ENCODE data around the gene OLA1. TPM values are rescaled to one million over a fixed set of nuclear protein-coding genes. Genes with fewer than 3 reads are reported as not detected.
A peak's percentile ranks its signal among the peaks of the same experiment; 100 is the strongest.

The OLA1 gene
- total RNA-seq, 1 experiment from 2014 or later = 109 TPM

GRCh38 chr2:174157053-174157452, 91.3 kb downstream of the OLA1 start (continued):
- TF ChIP-seq E2F1 (CRISPR knock-in tag; IDR thresholded peaks at IDR 0.05) (no peak), USF2 (CRISPR knock-in tag; IDR thresholded peaks at IDR 0.05) (no peak), ZNF138 (CRISPR knock-in tag; conservative IDR thresholded peaks at IDR 0.05) (no peak)
- TF ChIP-seq, protein P1, sequence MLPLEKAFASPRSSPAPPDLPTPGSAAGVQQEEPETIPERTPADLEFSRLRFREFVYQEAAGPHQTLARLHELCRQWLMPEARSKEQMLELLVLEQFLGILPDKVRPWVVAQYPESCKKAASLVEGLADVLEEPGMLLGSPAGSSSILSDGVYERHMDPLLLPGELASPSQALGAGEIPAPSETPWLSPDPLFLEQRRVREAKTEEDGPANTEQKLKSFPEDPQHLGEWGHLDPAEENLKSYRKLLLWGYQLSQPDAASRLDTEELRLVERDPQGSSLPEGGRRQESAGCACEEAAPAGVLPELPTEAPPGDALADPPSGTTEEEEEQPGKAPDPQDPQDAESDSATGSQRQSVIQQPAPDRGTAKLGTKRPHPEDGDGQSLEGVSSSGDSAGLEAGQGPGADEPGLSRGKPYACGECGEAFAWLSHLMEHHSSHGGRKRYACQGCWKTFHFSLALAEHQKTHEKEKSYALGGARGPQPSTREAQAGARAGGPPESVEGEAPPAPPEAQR (CRISPR knock-in tag; IDR thresholded peaks at IDR 0.05) = no peak

DNA sequence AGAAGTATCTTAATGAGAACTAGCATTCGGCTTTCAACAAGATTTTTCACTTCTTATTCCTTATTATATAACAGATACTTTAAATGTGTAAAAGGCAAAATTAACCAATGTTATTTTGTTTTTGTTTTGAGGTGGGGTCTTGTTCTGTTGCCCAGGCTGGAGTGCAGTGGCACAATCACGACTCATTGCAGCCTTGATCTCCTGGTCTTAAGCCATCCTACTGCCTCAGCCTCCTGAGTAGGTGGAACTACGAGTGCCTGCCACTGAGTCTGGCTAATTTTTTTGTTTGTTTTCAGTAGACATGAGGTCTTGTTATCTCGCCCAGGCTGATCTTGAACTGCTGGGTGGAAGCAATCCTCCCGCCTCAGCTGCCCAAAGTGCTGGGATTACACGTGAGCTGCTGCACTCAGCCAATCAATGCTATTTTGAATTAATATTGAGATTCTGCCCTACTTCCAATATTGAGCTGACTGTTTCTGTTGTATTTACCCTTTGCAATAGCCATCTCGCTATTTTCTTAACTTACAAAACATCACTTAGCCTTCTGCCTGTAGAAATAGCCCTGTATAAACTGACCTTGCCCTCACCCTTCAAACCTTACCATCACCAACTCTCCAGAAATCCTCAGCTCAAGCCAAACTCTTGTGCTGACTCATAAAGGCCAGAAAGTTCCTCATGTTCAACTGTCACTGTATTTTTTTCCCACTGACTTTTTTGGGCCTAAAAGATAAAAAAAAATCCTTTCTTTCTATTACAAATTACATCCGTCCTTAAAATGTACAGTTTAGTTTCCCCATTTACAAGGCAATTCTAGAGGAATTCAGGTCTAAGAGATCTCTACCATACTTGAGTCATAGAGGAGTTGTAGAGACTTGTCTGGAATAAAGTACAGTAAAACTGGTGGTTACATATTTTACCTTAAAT, 94.3 kb downstream of the OLA1 start:
- ChIA-PET POLR2A (no interaction called here), CTCF (interaction anchor here (1.2 to 2.0 kb wide), 3 partner anchors 8 to 190 kb away, joined by 3 to 7 read pairs (median 3); no protein-coding TSS in a partner anchor)
- Mint-ChIP-seq H3K27ac (peak overlapping the region; percentile 1; the same call in 1 of the 2 replicates), H3K27me3 (ENCODE audit: low read depth) (no peaks in the 10 kb centered on the region), H3K9me3 (no peaks in the 10 kb centered on the region), H3K4me3 (no peak overlapping the region), H3K4me1 (peaks cover 11% of the 10 kb centered on the region), H3K36me3 (no peaks in the 10 kb centered on the region)
- no peak for DNase-seq (ENCODE audit: low spot score)
- no peak for ATAC-seq
- TF ChIP-seq JUN (CRISPR knock-in tag; IDR thresholded peaks at IDR 0.05) (no peak), ZNF121 (CRISPR knock-in tag; IDR thresholded peaks at IDR 0.05) (peak; percentile 71; the same call in 1 of the 2 replicates)

DNA sequence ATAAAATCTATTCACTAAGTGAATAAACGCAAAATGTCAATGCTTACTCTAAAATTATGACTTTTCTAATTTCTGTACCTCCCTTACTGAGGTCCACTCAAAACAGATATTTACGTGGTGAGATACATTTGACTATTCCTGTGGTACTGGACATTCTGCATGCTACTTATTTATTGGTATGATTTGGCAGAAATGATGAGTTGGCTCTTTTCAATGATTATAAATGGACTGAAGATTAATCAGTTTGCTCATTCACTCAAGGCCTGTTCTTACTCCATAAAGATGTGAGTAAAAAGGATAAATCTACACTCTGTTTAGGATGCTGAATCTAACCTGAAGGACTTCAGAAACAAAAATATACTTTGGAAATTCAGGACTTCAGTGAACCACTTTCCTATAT, 98.8 kb downstream of the OLA1 start:
- Mint-ChIP-seq H3K4me1 (peaks cover 4% of the 10 kb centered on the region; the same call in 1 of the 2 replicates), H3K27ac (no peak overlapping the region), H3K9me3 (no peaks in the 10 kb centered on the region), H3K36me3 (no peaks in the 10 kb centered on the region), H3K4me3 (no peak overlapping the region), H3K27me3 (ENCODE audit: low read depth) (no peaks in the 10 kb centered on the region)
- ATAC-seq = no peak
- ChIA-PET CTCF (interaction anchor here (0.9 kb wide), 1 partner anchor 8 kb away, joined by 3 read pairs; no protein-coding TSS in a partner anchor), POLR2A (no interaction called here)
- DNase-seq (ENCODE audit: low spot score) = no peak
- no peak for TF ChIP-seq FOXP1 (CRISPR knock-in tag; IDR thresholded peaks at IDR 0.05; ENCODE audit: borderline replicate concordance)
- TF ChIP-seq GTF2I (CRISPR knock-in tag; conservative IDR thresholded peaks at IDR 0.05) = no peak
- TF ChIP-seq ZNF263 (CRISPR knock-in tag; IDR thresholded peaks at IDR 0.05; ENCODE audit: low read depth) = no peak
- TF ChIP-seq, protein P2, sequence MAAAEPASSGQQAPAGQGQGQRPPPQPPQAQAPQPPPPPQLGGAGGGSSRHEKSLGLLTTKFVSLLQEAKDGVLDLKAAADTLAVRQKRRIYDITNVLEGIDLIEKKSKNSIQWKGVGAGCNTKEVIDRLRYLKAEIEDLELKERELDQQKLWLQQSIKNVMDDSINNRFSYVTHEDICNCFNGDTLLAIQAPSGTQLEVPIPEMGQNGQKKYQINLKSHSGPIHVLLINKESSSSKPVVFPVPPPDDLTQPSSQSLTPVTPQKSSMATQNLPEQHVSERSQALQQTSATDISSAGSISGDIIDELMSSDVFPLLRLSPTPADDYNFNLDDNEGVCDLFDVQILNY (CRISPR knock-in tag; IDR thresholded peaks at IDR 0.05) = no peak
- no peak for TF ChIP-seq CREM (CRISPR knock-in tag; IDR thresholded peaks at IDR 0.05)
- TF ChIP-seq NFATC4 (CRISPR knock-in tag; IDR thresholded peaks at IDR 0.05) = no peak
- TF ChIP-seq EMX1 (CRISPR knock-in tag; IDR thresholded peaks at IDR 0.05) = no peak
- TF ChIP-seq IRF1 (CRISPR knock-in tag; IDR thresholded peaks at IDR 0.05) = no peak
- TF ChIP-seq USF2 (CRISPR knock-in tag; IDR thresholded peaks at IDR 0.05) = no peak
- TF ChIP-seq FOXJ3 (CRISPR knock-in tag; IDR thresholded peaks at IDR 0.05; ENCODE audit: borderline replicate concordance) = no peak
- no peak for TF ChIP-seq NFYB (CRISPR knock-in tag; conservative IDR thresholded peaks at IDR 0.05; ENCODE audit: low read depth)
- no peak for TF ChIP-seq ZNF232 (CRISPR knock-in tag; IDR thresholded peaks at IDR 0.05)
- no peak for TF ChIP-seq HMGXB4 (CRISPR knock-in tag; IDR thresholded peaks at IDR 0.05)
- no peak for TF ChIP-seq ZNF396 (CRISPR knock-in tag; IDR thresholded peaks at IDR 0.05; ENCODE audit: borderline replicate concordance)
- no peak for TF ChIP-seq AFF4 (CRISPR knock-in tag; IDR thresholded peaks at IDR 0.05; ENCODE audit: borderline replicate concordance)

All from WTC11 (cell line).